ENCODE data around the gene COL15A1.
A peak's percentile ranks its signal among the peaks of the same experiment; 100 is the strongest.

- TF ChIP-seq CTCF (IDR thresholded peaks at IDR 0.05) (peak; percentile 24 to 43 (median 29)), POLR2A (IDR thresholded peaks at IDR 0.05; ENCODE audit: low read depth) (no peak)
These were observed 69.3 kb downstream of the COL15A1 start for GRCh38 chr9:99012957-99013512.

Measured in esophagus muscularis mucosa (tissue), 3 donors.